GM19043 (cell line): ENCODE results near the gene PTPRN.

Source experiments
- ATAC-seq: cut with Tn5 transposase; IDR thresholded peaks from one replicate; pipeline ENCODE4 v1.9.1; 2021; ENCODE audit warnings: low read depth; ENCODE audit not compliant: unreplicated experiment

PTPRN gene

GRCh38 chr2:219308142-219309101 lies 779 bp downstream of the PTPRN start:
- ATAC-seq, result no peak

- ATAC-seq, result no peak
Measured at GRCh38 chr2:219306047-219306446, 3.2 kb downstream of the PTPRN start.

GRCh38 chr2:219304223-219304622 lies 5.0 kb downstream of the PTPRN start:
- no peak for ATAC-seq

GRCh38 chr2:219302412-219302968 lies 6.7 kb downstream of the PTPRN start:
- ATAC-seq, result no peak

GRCh38 chr2:219300022-219300421 lies 9.2 kb downstream of the PTPRN start:
- no peak for ATAC-seq

GRCh38 chr2:219299372-219299760 lies 9.8 kb downstream of the PTPRN start:
- ATAC-seq, result no peak

GRCh38 chr2:219298759-219299371 lies 10.3 kb downstream of the PTPRN start:
- peak; percentile 57 for ATAC-seq

GRCh38 chr2:219297766-219298456 lies 11.3 kb downstream of the PTPRN start:
- no peak for ATAC-seq

- ATAC-seq, result no peak
Measured at GRCh38 chr2:219296631-219297391, 12.4 kb downstream of the PTPRN start.

- ATAC-seq, result no peak
Measured at GRCh38 chr2:219296142-219296541, 13.1 kb downstream of the PTPRN start.

GRCh38 chr2:219294356-219295351 lies 14.5 kb downstream of the PTPRN start:
- peak; percentile 83 for ATAC-seq

- no peak for ATAC-seq
Measured at GRCh38 chr2:219293736-219294231, 15.4 kb downstream of the PTPRN start.

- ATAC-seq, result no peak
Measured at GRCh38 chr2:219292616-219293015, 16.6 kb downstream of the PTPRN start.

GRCh38 chr2:219291910-219292490 lies 17.2 kb downstream of the PTPRN start:
- no peak for ATAC-seq

GRCh38 chr2:219291394-219291793 lies 17.8 kb downstream of the PTPRN start:
- no peak for ATAC-seq

- ATAC-seq, result no peak
Measured at GRCh38 chr2:219290381-219291171, 18.6 kb downstream of the PTPRN start.

- no peak for ATAC-seq
Measured at GRCh38 chr2:219289537-219290361, 19.5 kb downstream of the PTPRN start.
